A549 (cell line): ENCODE measurements around the gene PDZK1. TPM values are rescaled to one million over a fixed set of nuclear protein-coding genes. Genes with fewer than 3 reads are reported as not detected.
A peak's percentile ranks its signal among the peaks of the same experiment; 100 is the strongest.

Experiments used
- ATAC-seq, 2 experiments: fragments of 200-7000 bp in 1 of 2; fragments of >200 bp in 1 of 2; cut with Nextera tagmentation in 1 of 2; cut with Tn5 transposase in 1 of 2; 3 replicates each; pipeline versions ENCODE4 v1.8.0 to v1.9.1; 2018 to 2020; ENCODE audit warnings: mild to moderate bottlenecking in 1 of 2, moderate library complexity in 1 of 2
- CTCF ChIA-PET: fragments of 300-600 bp; sonication (Branson Sonifier 250); formaldehyde crosslinking; extraction: SDS; loops from one replicate; lab custom pipeline; 2021; ENCODE audit warnings: antibody characterized with exemption, inconsistent platforms; lab: Yijun Ruan, JAX
- POLR2A ChIA-PET: fragments of 350-600 bp; formaldehyde crosslinking; extraction: SDS; loops from one replicate; lab custom pipeline; 2021; ENCODE audit warnings: antibody characterized with exemption, inconsistent platforms; lab: Yijun Ruan, JAX
- DNase-seq, 2 experiments: peaks; one replicate each; pipeline versions ENCODE4 v3.0.0 to v3.0.0-alpha.2; 2011 to 2016; ENCODE audit warnings: low read depth in 1 of 2, low spot score in 1 of 2
- FAIRE-seq: peaks from 2 replicates; lab custom pipeline; 2011; peaks lifted over from hg19 to GRCh38; lab: Jason Lieb, UNC
- H3K27ac ChIP-seq, 2 experiments: fragments of >200 bp; sonication (Bioruptor Twin); formaldehyde crosslinking; 3 replicates each; pipeline ENCODE4 v1.5.1; 2016 to 2017
- H3K4me1 ChIP-seq: fragments of >200 bp; sonication (Bioruptor Twin); formaldehyde crosslinking; 3 replicates; pipeline ENCODE4 v1.6.1; 2016
- H3K4me2 ChIP-seq: fragments of >200 bp; sonication (Bioruptor Twin); formaldehyde crosslinking; 3 replicates; pipeline ENCODE4 v1.6.1; 2016
- H3K4me3 ChIP-seq: fragments of >200 bp; sonication (Bioruptor Twin); formaldehyde crosslinking; 3 replicates; pipeline ENCODE4 v1.5.1; 2016
- H3K9me3 ChIP-seq: fragments of >200 bp; sonication (Bioruptor Twin); formaldehyde crosslinking; 3 replicates; pipeline ENCODE4 v1.6.1; 2016
- BCL3 ChIP-seq: fragments of >200 bp; sonication (Bioruptor Twin); formaldehyde crosslinking; IDR thresholded peaks from 3 replicates; pipeline ENCODE4 v1.6.1; 2016
- BHLHE40 ChIP-seq: IDR thresholded peaks from 2 replicates; pipeline ENCODE4 v1.6.1; 2012; ENCODE audit warnings: low read depth, low read length, inconsistent platforms
- CBX2 ChIP-seq: fragments of 200-600 bp; sonication (generic); IDR thresholded peaks from 2 replicates; pipeline ENCODE4 v1.6.1; 2016; ENCODE audit warnings: low read depth, mild to moderate bottlenecking, borderline replicate concordance
- CHD2 ChIP-seq: fragments of 150-350 bp; IDR thresholded peaks from 2 replicates; pipeline ENCODE4 v1.6.1; 2014; ENCODE audit warnings: low read length; ENCODE audit not compliant: partially characterized antibody
- CHD4 ChIP-seq: fragments of 200-600 bp; sonication (generic); IDR thresholded peaks from 2 replicates; pipeline ENCODE4 v1.6.1; 2016; ENCODE audit warnings: antibody characterized with exemption, mild to moderate bottlenecking, borderline replicate concordance
- EHF ChIP-seq: fragments of 250-450 bp; sonication (Bioruptor Pico); IDR thresholded peaks from 2 replicates; pipeline ENCODE4 v1.5.0; 2020; ENCODE audit warnings: mild to moderate bottlenecking
- ESRRA ChIP-seq: fragments of 150-350 bp; IDR thresholded peaks from 2 replicates; pipeline ENCODE4 v1.6.1; 2014; ENCODE audit warnings: mild to moderate bottlenecking, low read length, borderline replicate concordance
- HES2 ChIP-seq: fragments of >200 bp; sonication (Bioruptor Twin); formaldehyde crosslinking; IDR thresholded peaks from 2 replicates; pipeline ENCODE4 v1.6.1; 2016
- HEYL ChIP-seq: fragments of 250-450 bp; sonication (Bioruptor Pico); IDR thresholded peaks from 2 replicates; pipeline ENCODE4 v1.8.0; 2021; ENCODE audit warnings: mild to moderate bottlenecking, moderate library complexity
- HOXA7 ChIP-seq: fragments of 250-450 bp; sonication (Bioruptor Pico); IDR thresholded peaks from 2 replicates; pipeline ENCODE4 v1.5.0; 2020; ENCODE audit warnings: mild to moderate bottlenecking, moderate library complexity
- HOXB13 ChIP-seq: fragments of 250-450 bp; sonication (Bioruptor Pico); IDR thresholded peaks from 2 replicates; pipeline ENCODE4 v1.5.0; 2020; ENCODE audit warnings: low read depth, mild to moderate bottlenecking, moderate library complexity
- JUN ChIP-seq, 2 experiments: fragments of >200 bp; sonication (Bioruptor Twin); formaldehyde crosslinking; IDR thresholded peaks; 2 replicates in 1 of 2; 3 replicates in 1 of 2; pipeline ENCODE4 v1.6.1; 2016 to 2017
- JUNB ChIP-seq: fragments of >200 bp; sonication (Bioruptor Twin); formaldehyde crosslinking; IDR thresholded peaks from 2 replicates; pipeline ENCODE4 v1.6.1; 2016
- MYC ChIP-seq: IDR thresholded peaks from 2 replicates; pipeline ENCODE4 v1.6.1; 2012; ENCODE audit warnings: mild to moderate bottlenecking, inconsistent platforms, low read length, improper control_type of control experiment, borderline replicate concordance
- NFE2L2 ChIP-seq: fragments of 150-350 bp; conservative IDR thresholded peaks from 2 replicates; pipeline ENCODE4 v1.6.1; 2014; ENCODE audit warnings: low read length
- NPAS2 ChIP-seq: fragments of 250-450 bp; sonication (Bioruptor Pico); IDR thresholded peaks from 2 replicates; pipeline ENCODE4 v1.8.0; 2022; ENCODE audit warnings: mild to moderate bottlenecking, moderate library complexity, borderline replicate concordance
- NR3C1 ChIP-seq: fragments of >200 bp; sonication (Bioruptor Twin); formaldehyde crosslinking; IDR thresholded peaks from 3 replicates; pipeline ENCODE4 v1.6.1; 2017
- PHF8 ChIP-seq: fragments of 200-600 bp; sonication (generic); IDR thresholded peaks from 2 replicates; pipeline ENCODE4 v1.6.1; 2016; ENCODE audit warnings: low read depth, mild to moderate bottlenecking, antibody characterized with exemption, moderate library complexity, borderline replicate concordance
- RCOR1 ChIP-seq: fragments of 150-350 bp; IDR thresholded peaks from 2 replicates; pipeline ENCODE4 v1.6.1; 2014; ENCODE audit warnings: antibody characterized with exemption, low read length, low read depth
- RNF2 ChIP-seq: fragments of 200-600 bp; sonication (generic); IDR thresholded peaks from 2 replicates; pipeline ENCODE4 v1.6.1; 2016; ENCODE audit warnings: low read depth, mild to moderate bottlenecking, antibody characterized with exemption, moderate library complexity, borderline replicate concordance
- SREBF2 ChIP-seq: fragments of 450-650 bp; IDR thresholded peaks from 2 replicates; pipeline ENCODE4 v1.6.1; 2014; ENCODE audit warnings: mild to moderate bottlenecking, moderate library complexity
- TFCP2L1 ChIP-seq: fragments of 250-450 bp; sonication (Bioruptor Pico); IDR thresholded peaks from 2 replicates; pipeline ENCODE4 v1.5.0; 2021; ENCODE audit warnings: mild to moderate bottlenecking
- USF2 ChIP-seq: fragments of 450-650 bp; IDR thresholded peaks from 2 replicates; pipeline ENCODE4 v1.6.1; 2014; ENCODE audit warnings: antibody characterized with exemption
- ZC3H11A ChIP-seq: fragments of 450-650 bp; IDR thresholded peaks from 2 replicates; pipeline ENCODE4 v1.6.1; 2014; ENCODE audit warnings: antibody characterized with exemption, mild to moderate bottlenecking
- ZNF302 ChIP-seq: fragments of 250-450 bp; sonication (Bioruptor Pico); IDR thresholded peaks from 2 replicates; pipeline ENCODE4 v1.9.0; 2021; ENCODE audit warnings: inconsistent platforms, mild to moderate bottlenecking, moderate library complexity
- WGBS: methylation state at CpG from one replicate; pipeline ENCODE4 v1.1.6; 2017; ENCODE audit errors: missing lambda C conversion rate; 5-methylcytosine and 5-hydroxymethylcytosine counted together
- polyA plus RNA-seq, 4 experiments: library from polyadenylated mRNA; depleted of rRNA in 3 of 4; stranded (reverse); fragments of >200 nt; fragmentation: RNase III in 1 of 4; extraction: RNeasy Plus Mini Kit Qiagen cat#74134 plus additional on column Dnase treatment in 1 of 4; gene quantifications; 2 replicates in 3 of 4; 3 replicates in 1 of 4; pipeline ENCODE4 v1.2.3, GENCODE V29; 2011 to 2017
- TF ChIP-seq, protein P1 (sequence below): fragments of 250-450 bp; sonication (Bioruptor Pico); IDR thresholded peaks from 2 replicates; pipeline ENCODE4 v1.5.0; 2020; ENCODE audit warnings: low read depth, mild to moderate bottlenecking, moderate library complexity

Gene PDZK1
- polyA plus RNA-seq, 2 of the 4 experiments (the other 2 are of a cell fraction) = 1.3 to 2.9 TPM

GRCh38 chr1:145730900-145731299 is 23.7 kb upstream of the PDZK1 start:
- Histone ChIP-seq H3K4me1 (no peaks in the 10 kb centered on the region), H3K27ac (no peak overlapping the region), H3K9me3 (no peaks in the 10 kb centered on the region), H3K4me2 (no peak overlapping the region), H3K4me3 (no peak overlapping the region)
- FAIRE-seq (no peak), ATAC-seq (peak in 1 of 2 experiments; percentile 32; a peak in 1 of 6 replicates), DNase-seq (no peak)
- TF ChIP-seq JUN (IDR thresholded peaks at IDR 0.05) (no peak), USF2 (no peak), ESRRA (no peak), ZNF302 (no peak), HEYL (no peak), HES2 (no peak), JUNB (no peak), CBX2 (no peak), PHF8 (no peak), CHD2 (no peak), NPAS2 (no peak), RCOR1 (no peak), EHF (CRISPR knock-in tag) (no peak), NR3C1 (no peak)
- TF ChIP-seq, protein P1, sequence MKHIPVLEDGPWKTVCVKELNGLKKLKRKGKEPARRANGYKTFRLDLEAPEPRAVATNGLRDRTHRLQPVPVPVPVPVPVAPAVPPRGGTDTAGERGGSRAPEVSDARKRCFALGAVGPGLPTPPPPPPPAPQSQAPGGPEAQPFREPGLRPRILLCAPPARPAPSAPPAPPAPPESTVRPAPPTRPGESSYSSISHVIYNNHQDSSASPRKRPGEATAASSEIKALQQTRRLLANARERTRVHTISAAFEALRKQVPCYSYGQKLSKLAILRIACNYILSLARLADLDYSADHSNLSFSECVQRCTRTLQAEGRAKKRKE (CRISPR knock-in tag) = no peak
- POLR2A ChIA-PET = no interaction called here
- CTCF ChIA-PET = interaction anchor here (0.5 to 1.0 kb wide), 2 partner anchors 9 to 100 kb away, joined by 3 to 4 read pairs; no protein-coding TSS in a partner anchor
- 92% methylated on average over 3 of the region's 3 CpGs for WGBS

- H3K4me3 ChIP-seq = no peak overlapping the region
- H3K9me3 ChIP-seq = no peaks in the 10 kb centered on the region
- 91% methylated on average over 4 of the region's 4 CpGs for WGBS
- DNase-seq (no peak), FAIRE-seq (no peak), ATAC-seq (0 out of 6 replicates have a peak, but pooled peaks of 1 of the 2 experiments have one; percentile 17)
- CTCF ChIA-PET = interaction anchor here (0.5 to 1.0 kb wide), 2 partner anchors 9 to 101 kb away, joined by 3 to 4 read pairs; no protein-coding TSS in a partner anchor
- H3K27ac ChIP-seq = no peak overlapping the region
- H3K4me2 ChIP-seq = no peak overlapping the region
- POLR2A ChIA-PET = no interaction called here
- TF ChIP-seq RNF2 (no peak), HOXB13 (CRISPR knock-in tag) (no peak), HOXA7 (no peak), BCL3 (no peak)
- no peaks in the 10 kb centered on the region for H3K4me1 ChIP-seq
Measured at GRCh38 chr1:145730467-145730866, 23.3 kb upstream of the PDZK1 start.

GRCh38 chr1:145729666-145730436 is 22.7 kb upstream of the PDZK1 start:
- Histone ChIP-seq H3K27ac (no peak overlapping the region), H3K4me1 (no peaks in the 10 kb centered on the region), H3K4me3 (no peak overlapping the region), H3K4me2 (no peak overlapping the region), H3K9me3 (no peaks in the 10 kb centered on the region)
- WGBS = 87% methylated on average over 5 of the region's 5 CpGs
- ATAC-seq (no peak), FAIRE-seq (no peak), DNase-seq (no peak)
- ChIA-PET POLR2A (no interaction called here), CTCF (interaction anchor here (0.9 to 1.0 kb wide), 2 partner anchors 8 to 116 kb away, joined by 3 to 4 read pairs; partner anchors contain the start of gene NUDT17)
- no peak for TF ChIP-seq TFCP2L1
- TF ChIP-seq ZC3H11A = no peak
- TF ChIP-seq NFE2L2 = no peak
- no peak for TF ChIP-seq ESRRA
- TF ChIP-seq MYC = no peak
- TF ChIP-seq SREBF2 = no peak
- TF ChIP-seq CHD4 = no peak
- TF ChIP-seq BHLHE40 = no peak
